IMR-90 (cell line): ENCODE data around the gene NTRK3. TPM values are rescaled to one million over a fixed set of nuclear protein-coding genes. Genes with fewer than 3 reads are reported as not detected.

Experiments
- ATAC-seq: fragments of 200-7000 bp; cut with Tn5 transposase; 2 replicates; pipeline ENCODE4 v1.9.1; 2020; ENCODE audit warnings: low read depth, mild to moderate bottlenecking, moderate library complexity
- BruUV-seq: library from RNA; stranded (reverse); fragments of 400-500 nt; replicated peaks from 2 replicates; lab custom pipeline; 2021; lab: Mats Ljungman, UMichigan
- CTCF ChIA-PET: fragments of 300-600 bp; formaldehyde crosslinking; extraction: SDS; loops from one replicate; lab custom pipeline; 2021; ENCODE audit warnings: antibody characterized with exemption; lab: Yijun Ruan, JAX
- POLR2A ChIA-PET: fragments of 300-600 bp; sonication (Branson Sonifier 250); formaldehyde crosslinking; loops from one replicate; lab custom pipeline; 2022; ENCODE audit warnings: antibody characterized with exemption; ENCODE audit not compliant: unreplicated experiment; lab: Charles Lee
- DNase-seq: peaks from one replicate; pipeline ENCODE4 v3.0.0; 2013
- H2AFZ ChIP-seq: replicated peaks from 2 replicates; pipeline ENCODE3; 2013; ENCODE audit warnings: low read length, mild to moderate bottlenecking; ENCODE audit not compliant: poor library complexity
- H2AK5ac ChIP-seq: 2 replicates; pipeline ENCODE4 v1.6.1; 2013; ENCODE audit warnings: low read depth, low read length, inconsistent platforms
- H2AK9ac ChIP-seq: replicated peaks from 2 replicates; pipeline ENCODE3; 2013; ENCODE audit warnings: mild to moderate bottlenecking, low read depth, low read length, moderate library complexity; ENCODE audit not compliant: poor library complexity
- H2BK120ac ChIP-seq: 2 replicates; pipeline ENCODE4 v1.6.1; 2013; ENCODE audit warnings: low read depth, low read length, inconsistent platforms
- H2BK15ac ChIP-seq: 3 replicates; pipeline ENCODE4 v1.6.1; 2013; ENCODE audit warnings: low read depth, low read length, inconsistent platforms
- H2BK20ac ChIP-seq: 2 replicates; pipeline ENCODE4 v1.6.1; 2013; ENCODE audit warnings: low read depth, mild to moderate bottlenecking, inconsistent platforms, low read length, moderate library complexity
- H2BK5ac ChIP-seq: 2 replicates; pipeline ENCODE4 v1.6.1; 2013; ENCODE audit warnings: mild to moderate bottlenecking, low read depth, low read length, inconsistent platforms; ENCODE audit not compliant: poor library complexity, severe bottlenecking
- H3K14ac ChIP-seq: replicated peaks from 2 replicates; pipeline ENCODE4 v1.6.1; 2013; ENCODE audit warnings: low read depth, low read length, inconsistent platforms
- H3K18ac ChIP-seq: 2 replicates; pipeline ENCODE4 v1.6.1; 2013; ENCODE audit warnings: low read depth, low read length, control low read depth
- H3K23ac ChIP-seq: 2 replicates; pipeline ENCODE4 v1.6.1; 2013; ENCODE audit warnings: low read depth, low read length, inconsistent platforms
- H3K27ac ChIP-seq: 2 replicates; pipeline ENCODE4 v1.5.1; 2013; ENCODE audit warnings: mild to moderate bottlenecking, control low read depth, low read length; ENCODE audit not compliant: insufficient read depth
- H3K27me3 ChIP-seq: 2 replicates; pipeline ENCODE4 v1.6.1; 2013; ENCODE audit warnings: low read length; ENCODE audit not compliant: control insufficient read depth, insufficient read depth
- H3K36me3 ChIP-seq: 2 replicates; pipeline ENCODE4 v1.6.1; 2013; ENCODE audit warnings: low read length, mixed read lengths; ENCODE audit not compliant: control insufficient read depth, insufficient read depth
- H3K4ac ChIP-seq: 2 replicates; pipeline ENCODE4 v1.6.1; 2013; ENCODE audit warnings: low read depth, low read length, inconsistent platforms
- H3K4me1 ChIP-seq: 2 replicates; pipeline ENCODE4 v1.6.1; 2013; ENCODE audit warnings: low read length, mixed read lengths; ENCODE audit not compliant: control insufficient read depth, insufficient read depth
- H3K4me2 ChIP-seq: 2 replicates; pipeline ENCODE4 v1.6.1; 2013; ENCODE audit warnings: low read depth, mild to moderate bottlenecking, control low read depth, low read length, moderate library complexity
- H3K4me3 ChIP-seq: 2 replicates; pipeline ENCODE4 v1.5.1; 2013; ENCODE audit warnings: low read depth, mild to moderate bottlenecking, control low read depth, low read length, moderate library complexity; ENCODE audit not compliant: insufficient read depth
- H3K56ac ChIP-seq: 2 replicates; pipeline ENCODE4 v1.6.1; 2013; ENCODE audit warnings: low read length, inconsistent platforms; ENCODE audit not compliant: insufficient read depth; ENCODE audit errors: extremely low read depth
- H3K79me1 ChIP-seq, 2 experiments: 2 replicates each; pipeline ENCODE4 v1.6.1; 2013; ENCODE audit warnings: low read length in 2 of 2, inconsistent platforms in 1 of 2, low read depth in 1 of 2
- H3K9ac ChIP-seq: 2 replicates; pipeline ENCODE4 v1.6.1; 2013; ENCODE audit warnings: low read depth, low read length, control low read depth
- H3K9me1 ChIP-seq: 2 replicates; pipeline ENCODE4 v1.6.1; 2013; ENCODE audit warnings: low read length, inconsistent platforms; ENCODE audit not compliant: insufficient read depth
- H3K9me3 ChIP-seq: 2 replicates; pipeline ENCODE4 v1.6.1; 2013; ENCODE audit warnings: low read length; ENCODE audit not compliant: control insufficient read depth, insufficient read depth
- H4K20me1 ChIP-seq: 2 replicates; pipeline ENCODE4 v1.6.1; 2013; ENCODE audit warnings: low read length, inconsistent platforms; ENCODE audit not compliant: insufficient read depth
- H4K5ac ChIP-seq: 2 replicates; pipeline ENCODE4 v1.6.1; 2013; ENCODE audit warnings: mild to moderate bottlenecking, low read depth, low read length, control low read depth
- H4K8ac ChIP-seq, 2 experiments: 2 replicates each; pipeline ENCODE4 v1.6.1; 2013; ENCODE audit warnings: low read depth in 2 of 2, low read length in 2 of 2, control low read depth in 1 of 2, inconsistent platforms in 1 of 2
- H4K91ac ChIP-seq: 2 replicates; pipeline ENCODE4 v1.6.1; 2013; ENCODE audit warnings: low read depth, low read length, inconsistent platforms; ENCODE audit not compliant: insufficient read depth
- BHLHE40 ChIP-seq: fragments of 150-350 bp; IDR thresholded peaks from 2 replicates; pipeline ENCODE4 v1.6.1; 2016; ENCODE audit warnings: mild to moderate bottlenecking, low read depth, low read length
- CEBPB ChIP-seq: IDR thresholded peaks from 2 replicates; pipeline ENCODE4 v1.6.1; 2012; ENCODE audit warnings: low read depth, low read length, improper control_type of control experiment
- CHD1 ChIP-seq: IDR thresholded peaks from 2 replicates; pipeline ENCODE4 v1.6.1; 2012; ENCODE audit warnings: low read depth, low read length, improper control_type of control experiment
- CTCF ChIP-seq: conservative IDR thresholded peaks from 2 replicates; pipeline ENCODE4 v1.5.1; 2012; ENCODE audit warnings: mild to moderate bottlenecking, low read depth, low read length, improper control_type of control experiment
- ELK1 ChIP-seq: fragments of 150-350 bp; IDR thresholded peaks from 2 replicates; pipeline ENCODE4 v1.6.1; 2016; ENCODE audit warnings: low read depth, mild to moderate bottlenecking, low read length, moderate library complexity, borderline replicate concordance
- FOS ChIP-seq: fragments of 150-350 bp; IDR thresholded peaks from 2 replicates; pipeline ENCODE4 v1.6.1; 2016; ENCODE audit warnings: low read depth, low read length
- MAFK ChIP-seq: IDR thresholded peaks from 2 replicates; pipeline ENCODE4 v1.6.1; 2012; ENCODE audit warnings: low read depth, low read length, improper control_type of control experiment
- MAZ ChIP-seq: IDR thresholded peaks from 2 replicates; pipeline ENCODE4 v1.6.1; 2012; ENCODE audit warnings: low read depth, mild to moderate bottlenecking, low read length, improper control_type of control experiment, moderate library complexity, borderline replicate concordance
- MXI1 ChIP-seq: IDR thresholded peaks from 2 replicates; pipeline ENCODE4 v1.6.1; 2012; ENCODE audit warnings: low read depth, mild to moderate bottlenecking, low read length, moderate library complexity, borderline replicate concordance
- NFE2L2 ChIP-seq: fragments of 150-350 bp; IDR thresholded peaks from 2 replicates; pipeline ENCODE4 v1.6.1; 2016; ENCODE audit warnings: low read depth, mild to moderate bottlenecking, low read length
- POLR2A ChIP-seq: IDR thresholded peaks from 2 replicates; pipeline ENCODE4 v1.6.1; 2012; ENCODE audit warnings: mild to moderate bottlenecking, low read depth, low read length
- RAD21 ChIP-seq: IDR thresholded peaks from 2 replicates; pipeline ENCODE4 v1.6.1; 2012; ENCODE audit warnings: low read length, improper control_type of control experiment
- RCOR1 ChIP-seq: IDR thresholded peaks from 2 replicates; pipeline ENCODE4 v1.6.1; 2012; ENCODE audit warnings: mild to moderate bottlenecking, low read length, improper control_type of control experiment; ENCODE audit not compliant: insufficient replicate concordance
- RFX5 ChIP-seq: IDR thresholded peaks from 2 replicates; pipeline ENCODE4 v1.8.0; 2012; ENCODE audit warnings: low read depth, mild to moderate bottlenecking, low read length, moderate library complexity
- SMC3 ChIP-seq: fragments of 150-350 bp; IDR thresholded peaks from 2 replicates; pipeline ENCODE4 v1.6.1; 2016; ENCODE audit warnings: low read depth, mild to moderate bottlenecking, antibody characterized with exemption, low read length, moderate library complexity
- USF2 ChIP-seq: fragments of 150-350 bp; IDR thresholded peaks from 2 replicates; pipeline ENCODE4 v1.6.1; 2017; ENCODE audit warnings: mild to moderate bottlenecking, antibody characterized with exemption, low read length, low read depth
- WGBS, 2 experiments: methylation state at CpG; one replicate each; pipeline versions ENCODE4 v1.1.5 to v1.1.7; 2013; ENCODE audit warnings: missing lambda C conversion rate in 2 of 2; ENCODE audit not compliant: insufficient read length in 1 of 2; ENCODE audit errors: extremely low coverage in 2 of 2; 5-methylcytosine and 5-hydroxymethylcytosine counted together
- dilution Hi-C: fragments of 300-500 bp; cut with HindIII; formaldehyde crosslinking; loops from one replicate; pipeline ENCODE4 v1.14.3; 2018; ENCODE audit warnings: low sequenced_read_pairs; ENCODE audit not compliant: unreplicated experiment
- in situ Hi-C: fragments of 300-500 bp; cut with MboI; formaldehyde crosslinking; loops from 3 replicates; pipeline ENCODE4 v1.14.3; 2019; ENCODE audit warnings: low sequenced_read_pairs, inconsistent platforms, mixed read lengths
- intact Hi-C: fragments of 100-400 bp; cut with micrococcal nuclease; formaldehyde crosslinking; loops from 2 replicates; pipeline ENCODE4 v1.10.0; 2022
- polyA plus RNA-seq, 3 experiments: library from polyadenylated mRNA; depleted of rRNA; stranded (reverse); fragments of >200 nt; gene quantifications; 2 replicates each; pipeline ENCODE4 v1.2.3, GENCODE V29; 2012; ENCODE audit warnings: low replicate concordance in 1 of 3
- total RNA-seq: library from RNA; depleted of rRNA; stranded (reverse); fragments of >200 nt; gene quantifications from 2 replicates; pipeline ENCODE4 v1.2.3, GENCODE V29; 2012

NTRK3 gene
- total and polyA plus RNA-seq, 2 of the 4 experiments (the other 2 are of a cell fraction), result under 0.01 to 0.15 TPM

GRCh38 chr15:88234711-88235110, 21.8 kb downstream of the NTRK3 start:
- Histone ChIP-seq H3K9ac (no peak overlapping the region), H3K36me3 (no peaks in the 10 kb centered on the region), H3K79me1 (no peaks in the 10 kb centered on the region), H2AFZ (no peak overlapping the region), H3K27me3 (no peaks in the 10 kb centered on the region), H3K4me3 (no peak overlapping the region), H3K18ac (no peak overlapping the region), H4K5ac (no peak overlapping the region), H4K20me1 (no peaks in the 10 kb centered on the region), H3K23ac (no peak overlapping the region), H3K14ac (no peak overlapping the region), H3K56ac (no peak overlapping the region), H3K4me1 (no peaks in the 10 kb centered on the region), H2BK120ac (no peak overlapping the region), H2BK5ac (no peak overlapping the region), H3K4ac (no peak overlapping the region), H3K4me2 (no peak overlapping the region), H3K9me1 (no peaks in the 10 kb centered on the region), H2AK5ac (no peak overlapping the region), H4K8ac (no peak overlapping the region), H3K27ac (no peak overlapping the region), H3K9me3 (no peaks in the 10 kb centered on the region), H2BK20ac (no peak overlapping the region), H2BK15ac (no peak overlapping the region), H2AK9ac (no peak overlapping the region), H4K91ac (no peak overlapping the region)
- TF ChIP-seq CHD1 (no peak), RCOR1 (no peak), ELK1 (no peak), NFE2L2 (no peak), CTCF (no peak), MAZ (no peak), POLR2A (no peak), MAFK (no peak), RFX5 (no peak), MXI1 (no peak), USF2 (no peak), CEBPB (no peak), BHLHE40 (no peak), SMC3 (no peak), RAD21 (no peak), FOS (no peak)
- DNase-seq, result no peak
- in situ Hi-C loops, result no loop called here
- ChIA-PET CTCF (no interaction called here), POLR2A (no interaction called here)
- intact Hi-C loops, result no loop called here
- ATAC-seq, result no peak
- WGBS, 2 experiments, result 47% methylated on average over 3 of the region's 8 CpGs; no CpG with 5 or more reads in 1 of the 2 experiments
- dilution Hi-C loops, result no loop called here
- BruUV-seq, result no TSS peak
